Non-pigmented ciliary epithelial cell (primary cell): ENCODE measurements around the gene CNDP1.

Experiments used
- DNase-seq: peaks from one replicate; pipeline ENCODE4 v3.0.0-alpha.2; 2010; ENCODE audit warnings: low read depth

CNDP1 gene

GRCh38 chr18:74506448-74507084, 27.7 kb upstream of the CNDP1 start:
- DNase-seq = no peak

GRCh38 chr18:74507097-74507881, 27.0 kb upstream of the CNDP1 start:
- DNase-seq = no peak

GRCh38 chr18:74507927-74508326, 26.4 kb upstream of the CNDP1 start:
- no peak for DNase-seq

- no peak for DNase-seq
Observed at GRCh38 chr18:74508366-74508765, 25.9 kb upstream of the CNDP1 start.

- no peak for DNase-seq
Observed at GRCh38 chr18:74508821-74509225, 25.5 kb upstream of the CNDP1 start.

- DNase-seq = no peak
Observed at GRCh38 chr18:74509856-74510769, 24.2 kb upstream of the CNDP1 start.

- no peak for DNase-seq
Observed at GRCh38 chr18:74510770-74511095, 23.6 kb upstream of the CNDP1 start.

- DNase-seq = no peak
Observed at GRCh38 chr18:74511823-74512222, 22.5 kb upstream of the CNDP1 start.

- no peak for DNase-seq
Observed at GRCh38 chr18:74512321-74513053, 21.8 kb upstream of the CNDP1 start.

GRCh38 chr18:74513149-74513882, 21.0 kb upstream of the CNDP1 start:
- DNase-seq = no peak

GRCh38 chr18:74513883-74514205, 20.5 kb upstream of the CNDP1 start:
- no peak for DNase-seq

GRCh38 chr18:74514860-74515495, 19.3 kb upstream of the CNDP1 start:
- no peak for DNase-seq

- DNase-seq = no peak
Observed at GRCh38 chr18:74515620-74516231, 18.6 kb upstream of the CNDP1 start.

GRCh38 chr18:74516271-74517235, 17.7 kb upstream of the CNDP1 start:
- no peak for DNase-seq

- no peak for DNase-seq
Observed at GRCh38 chr18:74517236-74517630, 17.1 kb upstream of the CNDP1 start.

GRCh38 chr18:74518456-74519295, 15.6 kb upstream of the CNDP1 start:
- no peak for DNase-seq

GRCh38 chr18:74519320-74520095, 14.8 kb upstream of the CNDP1 start:
- no peak for DNase-seq
